Body of pancreas (tissue), 4 donors: ENCODE measurements around the gene CYP19A1. TPM values are rescaled to one million over a fixed set of nuclear protein-coding genes. Genes with fewer than 3 reads are reported as not detected.

ENCODE experiments used
- ATAC-seq: fragments of 150-250 bp; one replicate; pipeline ENCODE4 v1.9.1; 2016
- DNase-seq, 4 donors: peaks; one replicate each; pipeline ENCODE4 v3.0.0-alpha.2; 2019
- H3K27ac ChIP-seq, 4 donors: fragments of 200-600 bp; sonication (generic); 1 replicate in 3 of 4; 2 replicates in 1 of 4; pipeline versions ENCODE4 v1.5.1 to v1.6.1; 2016 to 2019; ENCODE audit warnings: mild to moderate bottlenecking in 1 of 4, mixed read lengths in 1 of 4, moderate library complexity in 1 of 4
- H3K27me3 ChIP-seq, 2 donors: fragments of 200-600 bp; sonication (generic); one replicate each; pipeline ENCODE4 v1.6.0; 2016; ENCODE audit warnings: mild to moderate bottlenecking in 1 of 2
- H3K36me3 ChIP-seq, 2 donors: fragments of 200-600 bp; sonication (generic); replicated peaks in 1 of 2; 2 replicates each; pipeline ENCODE4 v1.5.1; 2016; ENCODE audit warnings: low read depth in 2 of 2; ENCODE audit not compliant: insufficient read depth in 1 of 2
- H3K4me1 ChIP-seq: fragments of 200-600 bp; sonication (generic); one replicate; pipeline ENCODE4 v1.6.0; 2016
- H3K4me3 ChIP-seq, 2 donors: fragments of 200-600 bp; sonication (generic); 1 replicate in 1 of 2; 2 replicates in 1 of 2; pipeline ENCODE4 v1.5.1; 2016 to 2019
- H3K9me3 ChIP-seq, 3 donors: fragments of 200-600 bp; sonication (generic); 1 replicate in 2 of 3; 2 replicates in 1 of 3; pipeline ENCODE4 v1.5.1; 2016
- POLR2A ChIP-seq, 3 donors: fragments of 450-650 bp; IDR thresholded peaks; one replicate each; pipeline ENCODE4 v1.6.1; 2016; ENCODE audit warnings: antibody characterized with exemption in 3 of 3, mild to moderate bottlenecking in 2 of 3
- WGBS, 2 donors: methylation state at CpG; one replicate each; pipeline ENCODE4 v1.1.5; 2017; 5-methylcytosine and 5-hydroxymethylcytosine counted together
- intact Hi-C: fragments of 100-400 bp; cut with DNase I; formaldehyde crosslinking; loops from one replicate; pipeline ENCODE4 v1.15.1; 2023
- total RNA-seq, 2 donors: library from RNA; depleted of rRNA; stranded (reverse); fragments of >200 nt; gene quantifications; one replicate each; pipeline ENCODE4 v1.1.0, GENCODE V29; 2016
- TF ChIP-seq, protein P1 (sequence below), 7 experiments: fragments of 450-650 bp in 4 of 7; fragments of 200-600 bp in 3 of 7; sonication (generic) in 3 of 7; IDR thresholded peaks; one replicate each; pipeline ENCODE4 v1.5.1; 2016 to 2019; ENCODE audit warnings: antibody characterized with exemption in 7 of 7

Gene CYP19A1
- total RNA-seq, 2 donors from 2014 or later, result 0.26 TPM; not detected in 1

GRCh38 chr15:51260202-51260601 lies 78.2 kb downstream of the CYP19A1 start:
- TF ChIP-seq POLR2A (IDR thresholded peaks at IDR 0.05), result no peak
- TF ChIP-seq, protein P1, sequence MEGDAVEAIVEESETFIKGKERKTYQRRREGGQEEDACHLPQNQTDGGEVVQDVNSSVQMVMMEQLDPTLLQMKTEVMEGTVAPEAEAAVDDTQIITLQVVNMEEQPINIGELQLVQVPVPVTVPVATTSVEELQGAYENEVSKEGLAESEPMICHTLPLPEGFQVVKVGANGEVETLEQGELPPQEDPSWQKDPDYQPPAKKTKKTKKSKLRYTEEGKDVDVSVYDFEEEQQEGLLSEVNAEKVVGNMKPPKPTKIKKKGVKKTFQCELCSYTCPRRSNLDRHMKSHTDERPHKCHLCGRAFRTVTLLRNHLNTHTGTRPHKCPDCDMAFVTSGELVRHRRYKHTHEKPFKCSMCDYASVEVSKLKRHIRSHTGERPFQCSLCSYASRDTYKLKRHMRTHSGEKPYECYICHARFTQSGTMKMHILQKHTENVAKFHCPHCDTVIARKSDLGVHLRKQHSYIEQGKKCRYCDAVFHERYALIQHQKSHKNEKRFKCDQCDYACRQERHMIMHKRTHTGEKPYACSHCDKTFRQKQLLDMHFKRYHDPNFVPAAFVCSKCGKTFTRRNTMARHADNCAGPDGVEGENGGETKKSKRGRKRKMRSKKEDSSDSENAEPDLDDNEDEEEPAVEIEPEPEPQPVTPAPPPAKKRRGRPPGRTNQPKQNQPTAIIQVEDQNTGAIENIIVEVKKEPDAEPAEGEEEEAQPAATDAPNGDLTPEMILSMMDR (IDR thresholded peaks at IDR 0.05), result no peak
- Histone ChIP-seq H3K4me3 (no peak overlapping the region), H3K36me3 (no peaks in the 10 kb centered on the region), H3K9me3 (no peaks in the 10 kb centered on the region), H3K4me1 (peaks cover 23% of the 10 kb centered on the region), H3K27ac (no peak overlapping the region), H3K27me3 (no peaks in the 10 kb centered on the region)
- DNase-seq (no peak), ATAC-seq (no peak)
- intact Hi-C loops, result no loop called here
- WGBS, 2 donors, result 73 to 75% methylated on average over 4 of the region's 4 CpGs

GRCh38 chr15:51255533-51255932 lies 82.9 kb downstream of the CYP19A1 start:
- H3K9me3 ChIP-seq, result no peaks in the 10 kb centered on the region
- H3K36me3 ChIP-seq, result no peaks in the 10 kb centered on the region
- 24 to 36% methylated on average over 2 of the region's 2 CpGs for WGBS, 2 donors
- no peak for TF ChIP-seq POLR2A (IDR thresholded peaks at IDR 0.05)
- H3K4me1 ChIP-seq, result peaks cover 37% of the 10 kb centered on the region
- intact Hi-C loops, result no loop called here
- peak overlapping the region in 1 of 4 donors; percentile 35 for H3K27ac ChIP-seq
- H3K27me3 ChIP-seq, result no peaks in the 10 kb centered on the region
- peak; percentile 48 to 76 (median 60) for DNase-seq
- no peak overlapping the region for H3K4me3 ChIP-seq
- ATAC-seq, result peak; percentile 66

- 57 to 85% methylated on average over 2 of the region's 2 CpGs for WGBS, 2 donors
- Histone ChIP-seq H3K4me1 (peaks cover 45% of the 10 kb centered on the region), H3K9me3 (no peaks in the 10 kb centered on the region), H3K4me3 (no peak overlapping the region), H3K27ac (no peak overlapping the region), H3K27me3 (no peaks in the 10 kb centered on the region), H3K36me3 (no peaks in the 10 kb centered on the region)
- DNase-seq (no peak), ATAC-seq (no peak)
- TF ChIP-seq, protein P1 (IDR thresholded peaks at IDR 0.05), result no peak
- TF ChIP-seq POLR2A (IDR thresholded peaks at IDR 0.05), result no peak
- intact Hi-C loops, result no loop called here
Measured at GRCh38 chr15:51253366-51253765, 85.0 kb downstream of the CYP19A1 start.

DNA sequence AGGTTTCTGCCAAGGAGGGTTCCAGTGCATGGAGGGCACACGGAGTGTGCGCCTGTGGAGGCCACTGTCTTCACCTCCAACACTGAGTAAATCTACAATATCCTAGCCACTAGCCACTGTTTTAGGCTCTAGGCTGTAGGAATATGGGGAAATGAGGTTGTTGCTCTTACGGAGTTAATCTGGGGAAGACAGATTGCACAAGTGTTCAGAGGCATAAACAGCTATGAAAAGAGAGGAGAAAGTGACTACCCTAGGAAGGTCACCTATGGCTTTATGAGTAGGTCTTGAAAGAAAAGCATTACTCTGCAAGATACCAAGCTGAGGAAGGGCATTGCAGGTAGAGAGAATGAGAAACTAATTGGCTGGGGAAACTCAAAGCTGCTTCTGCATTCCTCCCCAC lies 85.7 kb downstream of the CYP19A1 start:
- no peak for DNase-seq
- H3K4me3 ChIP-seq, result no peak overlapping the region
- peaks cover 38% of the 10 kb centered on the region for H3K4me1 ChIP-seq
- no peaks in the 10 kb centered on the region for H3K27me3 ChIP-seq
- no peaks in the 10 kb centered on the region for H3K36me3 ChIP-seq
- no peak overlapping the region for H3K27ac ChIP-seq
- H3K9me3 ChIP-seq, result no peaks in the 10 kb centered on the region
- no peak for TF ChIP-seq POLR2A (IDR thresholded peaks at IDR 0.05)
- TF ChIP-seq, protein P1 (IDR thresholded peaks at IDR 0.05), result no peak
- intact Hi-C loops, result no loop called here
- ATAC-seq, result no peak
- WGBS, 2 donors, result 85 to 92% methylated on average over 3 of the region's 3 CpGs

DNA sequence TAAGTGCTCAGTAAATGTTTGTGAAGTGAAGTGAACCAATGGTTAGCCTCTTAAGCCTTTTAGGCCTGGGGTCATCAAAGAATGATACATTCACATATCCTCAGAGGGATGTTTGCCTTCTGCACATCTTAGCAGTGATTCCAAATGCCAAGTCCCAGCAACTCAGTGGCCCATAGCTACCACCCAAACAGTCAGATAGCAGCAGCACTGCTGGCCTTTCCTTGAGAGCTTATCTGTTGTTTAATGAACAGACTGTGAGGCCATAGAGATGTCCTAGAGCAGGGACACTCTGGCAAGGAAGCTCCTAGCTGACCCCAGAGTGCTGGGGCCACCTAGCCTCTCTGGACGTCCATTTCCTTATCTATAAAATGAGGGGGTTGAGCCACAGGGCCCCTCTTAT lies 86.8 kb downstream of the CYP19A1 start:
- intact Hi-C loops, result no loop called here
- peaks cover 36% of the 10 kb centered on the region for H3K4me1 ChIP-seq
- no peak overlapping the region for H3K4me3 ChIP-seq
- no peaks in the 10 kb centered on the region for H3K36me3 ChIP-seq
- WGBS, 2 donors, result 67 to 71% methylated on average over 1 of the region's 1 CpG
- H3K27me3 ChIP-seq, result no peaks in the 10 kb centered on the region
- H3K27ac ChIP-seq, result no peak overlapping the region
- H3K9me3 ChIP-seq, result no peaks in the 10 kb centered on the region
- DNase-seq (no peak), ATAC-seq (no peak)
- TF ChIP-seq POLR2A (IDR thresholded peaks at IDR 0.05), result no peak
- TF ChIP-seq, protein P1 (IDR thresholded peaks at IDR 0.05), result no peak
